ENCODE measurements around the gene HMX1. TPM values are rescaled to one million over a fixed set of nuclear protein-coding genes. Genes with fewer than 3 reads are reported as not detected.

The HMX1 gene
- total and polyA plus RNA-seq, 2 experiments from 2014 or later = not detected

DNA sequence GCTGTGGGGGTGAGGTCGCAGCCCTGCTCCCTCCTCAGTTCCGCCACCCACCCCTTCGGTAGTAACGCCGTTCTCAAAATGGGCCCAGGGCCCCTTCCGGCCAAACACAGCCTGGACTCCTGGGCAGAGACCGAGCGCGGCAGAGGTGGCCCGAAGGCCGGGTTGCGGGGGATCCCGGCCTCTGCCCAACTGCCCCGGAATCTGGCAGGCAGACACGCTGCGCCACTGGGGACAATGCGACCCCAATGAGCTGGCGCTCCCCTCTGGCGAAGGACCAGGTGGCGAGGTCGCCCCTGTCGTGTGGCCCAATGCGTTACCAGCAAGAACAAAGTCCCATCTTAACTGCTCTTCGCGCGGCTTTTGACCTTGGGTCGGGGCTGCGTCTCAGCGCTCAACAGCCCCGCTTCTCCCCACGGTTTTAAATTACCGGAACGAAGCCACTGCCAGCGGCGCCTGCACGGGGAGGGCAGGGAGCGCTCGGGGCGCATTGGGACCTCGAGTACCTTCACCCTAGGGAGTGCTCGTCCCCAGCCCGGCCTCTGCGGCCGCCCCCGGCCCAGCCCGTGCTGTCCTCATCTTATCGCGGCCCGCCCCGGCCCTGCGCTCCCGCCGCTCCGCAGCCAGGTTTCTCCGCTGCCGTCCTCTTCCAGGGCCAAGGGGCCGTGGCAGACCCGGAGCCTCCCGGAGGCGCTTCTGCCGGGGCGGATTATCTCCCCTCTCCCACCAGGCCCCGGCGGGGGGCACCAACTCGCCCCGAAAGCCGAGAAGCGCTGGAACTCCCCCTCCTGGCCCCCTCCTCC is 22.2 kb upstream of the HMX1 start:
- Histone ChIP-seq H3K9me3 (ENCODE audit: low read depth) (no peaks in the 10 kb centered on the region), H4K20me1 (ENCODE audit: insufficient read depth, poor library complexity, severe bottlenecking) (no peaks in the 10 kb centered on the region), H3K79me2 (no peaks in the 10 kb centered on the region), H3K9me2 (replicated peaks; ENCODE audit: insufficient read depth) (no peaks in the 10 kb centered on the region), H3K27me3 (peaks cover 91% of the 10 kb centered on the region), H3K4me3 (no peak overlapping the region), H2AFZ (peak overlapping the region; percentile 31), H3K36me3 (replicated peaks; ENCODE audit: insufficient read depth, low read depth) (no peaks in the 10 kb centered on the region), H3K4me1 (ENCODE audit: insufficient read depth) (peaks cover 4% of the 10 kb centered on the region), H3K4me2 (peak overlapping the region; percentile 64), H3K27ac (no peak overlapping the region)
- no peak for DNase-seq (ENCODE audit: low spot score)
- TF ChIP-seq EZH2 (IDR thresholded peaks at IDR 0.05; ENCODE audit: borderline replicate concordance) (peak; percentile 90), EZH2phosphoT487 (IDR thresholded peaks at IDR 0.05; ENCODE audit: low read depth, severe bottlenecking, unreplicated experiment) (peak; percentile 23)
- TF ChIP-seq, protein P1, sequence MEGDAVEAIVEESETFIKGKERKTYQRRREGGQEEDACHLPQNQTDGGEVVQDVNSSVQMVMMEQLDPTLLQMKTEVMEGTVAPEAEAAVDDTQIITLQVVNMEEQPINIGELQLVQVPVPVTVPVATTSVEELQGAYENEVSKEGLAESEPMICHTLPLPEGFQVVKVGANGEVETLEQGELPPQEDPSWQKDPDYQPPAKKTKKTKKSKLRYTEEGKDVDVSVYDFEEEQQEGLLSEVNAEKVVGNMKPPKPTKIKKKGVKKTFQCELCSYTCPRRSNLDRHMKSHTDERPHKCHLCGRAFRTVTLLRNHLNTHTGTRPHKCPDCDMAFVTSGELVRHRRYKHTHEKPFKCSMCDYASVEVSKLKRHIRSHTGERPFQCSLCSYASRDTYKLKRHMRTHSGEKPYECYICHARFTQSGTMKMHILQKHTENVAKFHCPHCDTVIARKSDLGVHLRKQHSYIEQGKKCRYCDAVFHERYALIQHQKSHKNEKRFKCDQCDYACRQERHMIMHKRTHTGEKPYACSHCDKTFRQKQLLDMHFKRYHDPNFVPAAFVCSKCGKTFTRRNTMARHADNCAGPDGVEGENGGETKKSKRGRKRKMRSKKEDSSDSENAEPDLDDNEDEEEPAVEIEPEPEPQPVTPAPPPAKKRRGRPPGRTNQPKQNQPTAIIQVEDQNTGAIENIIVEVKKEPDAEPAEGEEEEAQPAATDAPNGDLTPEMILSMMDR (IDR thresholded peaks at IDR 0.05; ENCODE audit: poor library complexity) = no peak
- WGBS (ENCODE audit: low lambda C conversion rate, missing lambda C conversion rate) = 2% methylated on average over 55 of the region's 68 CpGs

DNA sequence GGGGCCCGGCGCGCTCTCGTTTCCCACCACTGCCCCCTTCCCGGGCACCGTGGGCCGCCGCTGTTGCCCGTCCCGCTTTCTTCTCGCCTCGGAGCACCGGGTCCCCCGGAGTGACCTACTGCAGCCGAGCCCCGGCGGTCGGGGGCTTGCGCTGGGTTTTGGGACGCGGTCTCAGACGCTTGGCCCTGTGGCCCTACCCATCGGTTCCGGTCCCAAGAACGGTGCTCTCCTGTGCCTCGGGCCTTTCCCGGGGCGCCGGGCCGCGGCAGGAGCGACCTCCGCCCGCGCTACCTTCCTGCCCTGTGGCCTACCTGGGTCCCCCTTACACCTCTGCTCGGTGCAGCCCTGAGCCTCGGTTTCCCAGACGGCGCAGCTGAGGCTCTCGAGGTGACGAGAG is 21.6 kb upstream of the HMX1 start:
- H3K4me3 ChIP-seq = no peak overlapping the region
- no peak overlapping the region for H3K27ac ChIP-seq
- TF ChIP-seq, protein P1 (IDR thresholded peaks at IDR 0.05; ENCODE audit: poor library complexity) = no peak
- peaks cover 91% of the 10 kb centered on the region for H3K27me3 ChIP-seq
- H3K9me2 ChIP-seq (replicated peaks; ENCODE audit: insufficient read depth) = no peaks in the 10 kb centered on the region
- H3K4me1 ChIP-seq (ENCODE audit: insufficient read depth) = peaks cover 4% of the 10 kb centered on the region
- H2AFZ ChIP-seq = no peak overlapping the region
- H3K9me3 ChIP-seq (ENCODE audit: low read depth) = no peaks in the 10 kb centered on the region
- no peaks in the 10 kb centered on the region for H3K79me2 ChIP-seq
- no peaks in the 10 kb centered on the region for H3K36me3 ChIP-seq (replicated peaks; ENCODE audit: insufficient read depth, low read depth)
- 4% methylated on average over 41 of the region's 41 CpGs for WGBS (ENCODE audit: low lambda C conversion rate, missing lambda C conversion rate)
- H4K20me1 ChIP-seq (ENCODE audit: insufficient read depth, poor library complexity, severe bottlenecking) = no peaks in the 10 kb centered on the region
- H3K4me2 ChIP-seq = peak overlapping the region; percentile 68
- no peak for DNase-seq (ENCODE audit: low spot score)

DNA sequence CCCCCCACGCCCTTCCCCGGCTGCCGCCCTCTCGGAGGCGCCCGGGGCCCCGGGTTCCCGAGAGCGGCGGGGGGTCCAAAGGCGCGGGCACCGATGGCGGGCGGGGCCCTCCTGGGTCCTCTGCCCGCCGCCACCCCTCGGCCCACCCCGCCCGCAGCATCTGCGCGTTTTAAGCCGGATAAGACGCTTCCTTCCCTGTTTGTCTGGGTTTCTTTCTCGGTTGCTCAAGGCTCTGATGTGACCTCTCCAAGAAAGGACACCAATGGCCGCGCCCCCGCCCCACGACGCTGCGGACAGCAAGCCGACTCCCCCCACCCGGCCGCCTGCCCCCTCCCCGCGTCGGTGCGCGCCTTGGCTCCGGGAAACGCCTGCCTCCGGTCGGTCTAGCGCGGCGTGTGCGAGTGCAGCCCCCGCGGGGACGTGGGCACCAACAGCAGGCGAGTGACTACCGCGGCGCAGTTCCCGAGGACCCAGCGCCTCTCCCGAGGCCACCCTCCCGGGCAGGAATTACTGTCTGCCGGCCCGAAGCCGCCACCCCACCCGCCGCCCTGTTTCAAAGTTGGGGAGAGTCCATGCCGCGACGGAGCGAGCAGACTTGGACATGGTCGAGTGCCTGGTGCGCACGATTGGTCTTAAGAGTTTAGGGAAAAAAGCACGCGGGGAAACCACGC is 21.1 kb upstream of the HMX1 start:
- 2% methylated on average over 42 of the region's 73 CpGs for WGBS (ENCODE audit: low lambda C conversion rate, missing lambda C conversion rate)
- peaks cover 4% of the 10 kb centered on the region for H3K4me1 ChIP-seq (ENCODE audit: insufficient read depth)
- no peaks in the 10 kb centered on the region for H3K9me2 ChIP-seq (replicated peaks; ENCODE audit: insufficient read depth)
- H3K4me2 ChIP-seq = peak overlapping the region; percentile 68
- H3K27me3 ChIP-seq = peaks cover 90% of the 10 kb centered on the region
- H4K20me1 ChIP-seq (ENCODE audit: insufficient read depth, poor library complexity, severe bottlenecking) = no peaks in the 10 kb centered on the region
- no peak overlapping the region for H3K4me3 ChIP-seq
- no peak for DNase-seq (ENCODE audit: low spot score)
- H3K36me3 ChIP-seq (replicated peaks; ENCODE audit: insufficient read depth, low read depth) = no peaks in the 10 kb centered on the region
- no peak overlapping the region for H2AFZ ChIP-seq
- H3K79me2 ChIP-seq = no peaks in the 10 kb centered on the region
- no peaks in the 10 kb centered on the region for H3K9me3 ChIP-seq (ENCODE audit: low read depth)
- H3K27ac ChIP-seq = no peak overlapping the region
- TF ChIP-seq EZH2 (IDR thresholded peaks at IDR 0.05; ENCODE audit: borderline replicate concordance) = no peak
- TF ChIP-seq, protein P1 (IDR thresholded peaks at IDR 0.05; ENCODE audit: poor library complexity) = no peak
- TF ChIP-seq EZH2phosphoT487 (IDR thresholded peaks at IDR 0.05; ENCODE audit: low read depth, severe bottlenecking, unreplicated experiment) = no peak

Measured in hepatocyte (in vitro differentiated cells).